Heart left ventricle (tissue), 16 donors: ENCODE data around the gene WDR33. TPM values are rescaled to one million over a fixed set of nuclear protein-coding genes. Genes with fewer than 3 reads are reported as not detected.

ENCODE experiments used
- ATAC-seq, 4 donors: fragments of 200-7000 bp; cut with Tn5 transposase; one replicate each; pipeline ENCODE4 v1.9.1; 2020 to 2022; ENCODE audit warnings: moderate library complexity in 4 of 4, mild to moderate bottlenecking in 3 of 4, moderate number of reproducible peaks in 1 of 4
- DNase-seq, 5 donors: peaks; one replicate each; pipeline ENCODE4 v3.0.0-alpha.2; 2020
- H3K27ac ChIP-seq, 12 donors: fragments of 200-600 bp; sonication (generic) in 4 of 12; one replicate each; pipeline versions ENCODE4 v1.5.0 to v1.8.0; 2016 to 2022; ENCODE audit warnings: mild to moderate bottlenecking in 2 of 12
- H3K27me3 ChIP-seq, 9 donors: fragments of 200-600 bp; sonication (generic) in 2 of 9; one replicate each; pipeline versions ENCODE4 v1.5.1 to v1.8.0; 2016 to 2022; ENCODE audit warnings: mild to moderate bottlenecking in 3 of 9
- H3K36me3 ChIP-seq, 9 donors: fragments of 200-600 bp; sonication (generic) in 2 of 9; one replicate each; pipeline versions ENCODE4 v1.5.0 to v1.8.0; 2018 to 2022; ENCODE audit warnings: mild to moderate bottlenecking in 2 of 9
- H3K4me1 ChIP-seq, 12 donors: fragments of 200-600 bp; sonication (generic) in 4 of 12; one replicate each; pipeline versions ENCODE4 v1.5.0 to v1.8.0; 2016 to 2022; ENCODE audit warnings: mild to moderate bottlenecking in 3 of 12
- H3K4me3 ChIP-seq, 12 donors: fragments of 200-600 bp; sonication (generic) in 4 of 12; one replicate each; pipeline versions ENCODE4 v1.5.0 to v1.8.0; 2017 to 2022; ENCODE audit warnings: mild to moderate bottlenecking in 9 of 12, moderate library complexity in 4 of 12
- H3K9me3 ChIP-seq, 12 donors: fragments of 200-600 bp; sonication (generic) in 4 of 12; one replicate each; pipeline versions ENCODE4 v1.5.0 to v1.8.0; 2016 to 2022; ENCODE audit warnings: mild to moderate bottlenecking in 1 of 12
- CTCF ChIP-seq, 12 donors: fragments of 200-600 bp; sonication (generic) in 4 of 12; IDR thresholded peaks; one replicate each; pipeline versions ENCODE4 v1.5.0 to v1.8.0; 2018 to 2022; ENCODE audit warnings: antibody characterized with exemption in 12 of 12, mild to moderate bottlenecking in 5 of 12
- POLR2A ChIP-seq, 2 donors: fragments of 450-650 bp; IDR thresholded peaks; one replicate each; pipeline ENCODE4 v1.6.1; 2017; ENCODE audit warnings: antibody characterized with exemption in 2 of 2, mild to moderate bottlenecking in 2 of 2, moderate library complexity in 2 of 2
- whole genome bisulfite sequencing, 4 donors: extraction: QIAGEN DNeasy Blood & Tissue Kit in 2 of 4; methylation state at CpG; one replicate each; pipeline versions ENCODE4 v1.1.5 to v1.1.7; 2013 to 2018; 5-methylcytosine and 5-hydroxymethylcytosine counted together
- intact Hi-C, 10 donors: fragments of 100-400 bp; cut with DNase I; formaldehyde crosslinking; loops; one replicate each; pipeline versions ENCODE4 v1.11.1 to v1.14.2; 2022
- polyA plus RNA-seq, 2 donors: library from polyadenylated mRNA; stranded (reverse); fragments of 200-250 nt; gene quantifications; one replicate each; pipeline ENCODE4 v1.2.3, GENCODE V29; 2013
- total RNA-seq, 9 donors: library from RNA; depleted of rRNA in 2 of 9; stranded (reverse); fragments of >200 nt in 2 of 9; fragmentation: NEBNext Ultra II Directional in 3 of 9; extraction: Animal tissue kit (Norgen Biotek cat#: 25700) in 3 of 9; gene quantifications; one replicate each; pipeline versions ENCODE4 v1.1.0 to v1.2.4, GENCODE V29; 2016 to 2023
- donor health status: ischemic (EF 13 %, LVEDD 7.1; RV severe dilation, severe dysfunction).
- donor health status: healthy with polysubstance abuse.
- donor health status: DM: no; HTN: yes; CAD: no.
- donor health status: DM: no; HTN: no; CAD: no.
- donor health status: ischemic (EF 25% LVEDD 6.9; RV normal size, moderate dysfunction).
- donor health status: ischemic (EF 25% LVEDD 5.7; RV mildly dilated, moderate dysfunction).
- donor health status: healthy.
- donor health status: DM: yes; HTN: yes; CAD: no.
- donor health status: ischemic (EF 35%, LVEDD 5.7; RV mildly dilated, moderate dysfunction).
- donor health status: nonischemic (EF 11% LVEDD 7.7; RV severe dilation, severe dysfunction).
- donor health status: DM: yes; HTN: yes; CAD: no.
- donor health status: PGD.
- donor health status: ischemic (EF 29% LVEDD 5.4; RV normal size, mild dysfunction).
- donor health status: nonischemic (EF 23%, LVEDD 6.1; RV moderate dilation, normal function).

WDR33 gene
- total and polyA plus RNA-seq, 11 donors, result 15.4 to 49.9 (median 41.1) TPM

- Histone ChIP-seq H3K27me3 (no peaks in the 10 kb centered on the region), H3K27ac (no peak overlapping the region), H3K36me3 (peaks cover 0 to 57% (median 33%) of the 10 kb centered on the region in 9 donors), H3K9me3 (no peaks in the 10 kb centered on the region), H3K4me3 (no peak overlapping the region), H3K4me1 (no peaks in the 10 kb centered on the region)
- ATAC-seq, result no peak
- DNase-seq, result no peak
- WGBS, 4 donors, result 76 to 83% (median 78%) methylated on average over 3 of the region's 3 CpGs
- TF ChIP-seq POLR2A (IDR thresholded peaks at IDR 0.05), result no peak
- TF ChIP-seq CTCF (IDR thresholded peaks at IDR 0.05), result no peak
- intact Hi-C loops, result no loop called here
These were observed 67.4 kb downstream of the WDR33 start for GRCh38 chr2:127743477-127744026.

GRCh38 chr2:127740665-127741288 is 70.2 kb downstream of the WDR33 start:
- TF ChIP-seq POLR2A (IDR thresholded peaks at IDR 0.05), result no peak
- TF ChIP-seq CTCF (IDR thresholded peaks at IDR 0.05), result no peak
- no peak overlapping the region for H3K27ac ChIP-seq
- intact Hi-C loops, result no loop called here
- H3K9me3 ChIP-seq, result no peaks in the 10 kb centered on the region
- H3K4me3 ChIP-seq, result no peak overlapping the region
- no peak for ATAC-seq
- peaks cover 0 to 42% (median 31%) of the 10 kb centered on the region in 9 donors for H3K36me3 ChIP-seq
- H3K4me1 ChIP-seq, result no peaks in the 10 kb centered on the region
- DNase-seq, result no peak
- no peaks in the 10 kb centered on the region for H3K27me3 ChIP-seq
- 95 to 99% (median 96%) methylated on average over 3 of the region's 3 CpGs for WGBS, 4 donors

GRCh38 chr2:127739800-127740199 is 71.2 kb downstream of the WDR33 start:
- WGBS, 4 donors, result 91 to 97% (median 94%) methylated on average over 1 of the region's 1 CpG
- DNase-seq, result no peak
- H3K4me1 ChIP-seq, result peaks cover 0 to 4% (median under 1%) of the 10 kb centered on the region in 12 donors
- no peak overlapping the region for H3K4me3 ChIP-seq
- no peaks in the 10 kb centered on the region for H3K9me3 ChIP-seq
- TF ChIP-seq POLR2A (IDR thresholded peaks at IDR 0.05) (no peak), CTCF (IDR thresholded peaks at IDR 0.05) (no peak)
- no peaks in the 10 kb centered on the region for H3K27me3 ChIP-seq
- H3K36me3 ChIP-seq, result peaks cover 0 to 32% (median 21%) of the 10 kb centered on the region in 9 donors
- no peak overlapping the region for H3K27ac ChIP-seq
- intact Hi-C loops, result loop anchor here in 1 of 10 donors (5.0 kb wide), 1 partner anchor 38 kb away; no protein-coding TSS in a partner anchor
- ATAC-seq, result no peak

GRCh38 chr2:127737892-127738291 is 73.1 kb downstream of the WDR33 start:
- intact Hi-C loops, result loop anchor here in 1 of 10 donors (5.0 kb wide), 1 partner anchor 39 kb away; no protein-coding TSS in a partner anchor
- 50 to 68% (median 64%) methylated on average over 1 of the region's 1 CpG for WGBS, 4 donors
- ATAC-seq, result no peak

More at GRCh38 chr2:127737892-127738291, 73.1 kb downstream of the WDR33 start:
- no peak for DNase-seq
- Histone ChIP-seq H3K4me3 (no peak overlapping the region), H3K36me3 (peaks cover 0 to 22% (median 8%) of the 10 kb centered on the region in 9 donors), H3K27me3 (no peaks in the 10 kb centered on the region), H3K4me1 (peaks cover 0 to 18% (median 12%) of the 10 kb centered on the region in 12 donors), H3K27ac (no peak overlapping the region), H3K9me3 (no peaks in the 10 kb centered on the region)
- TF ChIP-seq POLR2A (IDR thresholded peaks at IDR 0.05) (no peak), CTCF (IDR thresholded peaks at IDR 0.05) (no peak)
